ENCODE measurements around the gene SPTBN1.

GRCh38 chr2:54594048-54594447 lies 137.9 kb downstream of the SPTBN1 start:
- TF ChIP-seq CTCF (IDR thresholded peaks at IDR 0.05) (no peak), POLR2AphosphoS5 (IDR thresholded peaks at IDR 0.05) (no peak), POLR2A (IDR thresholded peaks at IDR 0.05) (no peak), EP300 (IDR thresholded peaks at IDR 0.05) (no peak)

Measured in gastroesophageal sphincter (tissue), 3 donors.